Uterus (tissue), 4 donors: ENCODE results near the gene AZIN2. TPM values are rescaled to one million over a fixed set of nuclear protein-coding genes. Genes with fewer than 3 reads are reported as not detected.

ENCODE experiments used
- DNase-seq, 2 donors: peaks; one replicate each; pipeline ENCODE4 v3.0.0-alpha.2; 2019 to 2020
- H3K27ac ChIP-seq, 2 donors: fragments of 200-600 bp; sonication (generic); 1 replicate in 1 of 2; 2 replicates in 1 of 2; pipeline ENCODE4 v1.5.1; 2016 to 2018
- H3K27me3 ChIP-seq, 2 donors: fragments of 200-600 bp; sonication (generic); one replicate each; pipeline ENCODE4 v1.5.1; 2018 to 2019; ENCODE audit warnings: control low read depth in 1 of 2
- H3K36me3 ChIP-seq, 2 donors: fragments of 200-600 bp; sonication (generic); one replicate each; pipeline ENCODE4 v1.5.1; 2019; ENCODE audit warnings: control low read depth in 1 of 2
- H3K4me1 ChIP-seq, 2 donors: fragments of 200-600 bp; sonication (generic); one replicate each; pipeline ENCODE4 v1.5.1; 2018 to 2019; ENCODE audit warnings: control low read depth in 1 of 2
- H3K4me3 ChIP-seq, 2 donors: fragments of 200-600 bp; sonication (generic); 1 replicate in 1 of 2; 2 replicates in 1 of 2; pipeline ENCODE4 v1.5.1; 2018 to 2019; ENCODE audit warnings: mild to moderate bottlenecking in 1 of 2
- H3K9me3 ChIP-seq, 2 donors: fragments of 200-600 bp; sonication (generic); one replicate each; pipeline ENCODE4 v1.5.1; 2019; ENCODE audit warnings: control low read depth in 1 of 2
- CTCF ChIP-seq, 4 experiments: fragments of 200-600 bp in 2 of 4; fragments of 450-650 bp in 2 of 4; sonication (generic) in 2 of 4; IDR thresholded peaks; one replicate each; pipeline ENCODE4 v1.5.1; 2016 to 2019; ENCODE audit warnings: antibody characterized with exemption in 4 of 4, mild to moderate bottlenecking in 2 of 4, moderate library complexity in 1 of 4
- POLR2A ChIP-seq, 2 donors: fragments of 450-650 bp; IDR thresholded peaks; one replicate each; pipeline ENCODE4 v1.6.1; 2016; ENCODE audit warnings: antibody characterized with exemption in 2 of 2, mild to moderate bottlenecking in 1 of 2, moderate library complexity in 1 of 2
- intact Hi-C: fragments of 100-400 bp; cut with DNase I; formaldehyde crosslinking; loops from one replicate; pipeline ENCODE4 v1.15.1; 2023; ENCODE audit warnings: low total_unique reads
- total RNA-seq, 4 donors: library from RNA; depleted of rRNA in 3 of 4; stranded (reverse); fragments of >200 nt in 3 of 4; gene quantifications; one replicate each; pipeline versions ENCODE4 v1.1.0 to v1.2.4, GENCODE V29; 2014 to 2023
- donor health status: DM: yes; HTN: yes; CAD: no.

AZIN2 gene
- total RNA-seq, 4 donors from 2014 or later: 1.2 to 16.1 (median 6.9) TPM

GRCh38 chr1:33048426-33048825, 32.5 kb upstream of the AZIN2 start:
- Histone ChIP-seq H3K9me3 (no peaks in the 10 kb centered on the region), H3K27me3 (no peaks in the 10 kb centered on the region), H3K4me1 (no peaks in the 10 kb centered on the region), H3K36me3 (no peaks in the 10 kb centered on the region), H3K4me3 (no peak overlapping the region), H3K27ac (no peak overlapping the region)
- intact Hi-C loops: no loop called here
- TF ChIP-seq CTCF (IDR thresholded peaks at IDR 0.05) (no peak), POLR2A (IDR thresholded peaks at IDR 0.05) (no peak)
- no peak for DNase-seq

GRCh38 chr1:33049371-33049770, 31.6 kb upstream of the AZIN2 start:
- intact Hi-C loops: no loop called here
- no peaks in the 10 kb centered on the region for H3K27me3 ChIP-seq
- no peak overlapping the region for H3K4me3 ChIP-seq
- no peaks in the 10 kb centered on the region for H3K36me3 ChIP-seq
- no peak overlapping the region for H3K27ac ChIP-seq
- TF ChIP-seq CTCF (IDR thresholded peaks at IDR 0.05) (no peak), POLR2A (IDR thresholded peaks at IDR 0.05) (no peak)
- DNase-seq: no peak
- H3K9me3 ChIP-seq: no peaks in the 10 kb centered on the region
- no peaks in the 10 kb centered on the region for H3K4me1 ChIP-seq

DNA sequence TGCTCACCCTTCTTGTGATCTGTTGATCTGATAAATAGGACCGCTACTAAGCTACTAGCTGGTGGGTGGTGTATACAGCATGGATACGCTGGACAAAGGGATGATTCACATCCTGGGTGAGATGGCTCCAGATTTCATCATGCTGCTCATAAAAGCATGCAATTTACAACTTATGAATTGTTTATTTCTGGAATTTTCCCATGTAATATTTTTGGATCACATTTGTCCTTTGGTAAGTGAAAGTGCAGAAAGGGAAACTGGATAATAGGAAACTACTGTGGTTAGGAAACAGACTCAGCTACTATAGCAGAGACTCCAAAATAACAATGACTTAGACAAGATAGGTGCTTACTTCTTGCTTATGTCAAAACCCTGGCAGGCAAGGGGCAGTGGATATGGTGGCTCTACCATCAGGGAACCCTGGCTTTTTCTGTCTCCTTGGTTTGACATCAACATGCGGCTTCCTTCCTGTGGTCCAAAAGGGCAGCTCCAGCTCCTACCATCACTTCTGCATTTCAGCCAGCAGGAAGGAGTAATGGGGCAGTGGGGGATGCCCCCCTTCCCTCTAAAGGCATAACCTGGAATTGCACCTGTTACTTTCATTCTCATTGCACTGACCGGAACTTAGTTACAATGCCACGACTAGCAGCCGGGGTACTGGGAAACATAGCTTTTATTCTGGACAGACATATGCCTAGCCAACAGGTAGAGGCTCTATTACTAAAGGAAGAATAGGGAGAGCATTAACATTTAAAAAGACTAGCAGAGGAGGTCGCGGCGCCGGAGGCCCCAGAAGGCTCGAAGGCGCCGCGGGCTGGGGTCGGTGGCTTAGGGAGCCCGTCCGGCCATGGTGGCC, 30.5 kb upstream of the AZIN2 start:
- DNase-seq: no peak
- H3K4me3 ChIP-seq: no peak overlapping the region
- no peak for TF ChIP-seq CTCF (IDR thresholded peaks at IDR 0.05)
- no peak for TF ChIP-seq POLR2A (IDR thresholded peaks at IDR 0.05)
- no peaks in the 10 kb centered on the region for H3K36me3 ChIP-seq
- no peaks in the 10 kb centered on the region for H3K9me3 ChIP-seq
- H3K4me1 ChIP-seq: no peaks in the 10 kb centered on the region
- no peak overlapping the region for H3K27ac ChIP-seq
- intact Hi-C loops: no loop called here
- no peaks in the 10 kb centered on the region for H3K27me3 ChIP-seq

DNA sequence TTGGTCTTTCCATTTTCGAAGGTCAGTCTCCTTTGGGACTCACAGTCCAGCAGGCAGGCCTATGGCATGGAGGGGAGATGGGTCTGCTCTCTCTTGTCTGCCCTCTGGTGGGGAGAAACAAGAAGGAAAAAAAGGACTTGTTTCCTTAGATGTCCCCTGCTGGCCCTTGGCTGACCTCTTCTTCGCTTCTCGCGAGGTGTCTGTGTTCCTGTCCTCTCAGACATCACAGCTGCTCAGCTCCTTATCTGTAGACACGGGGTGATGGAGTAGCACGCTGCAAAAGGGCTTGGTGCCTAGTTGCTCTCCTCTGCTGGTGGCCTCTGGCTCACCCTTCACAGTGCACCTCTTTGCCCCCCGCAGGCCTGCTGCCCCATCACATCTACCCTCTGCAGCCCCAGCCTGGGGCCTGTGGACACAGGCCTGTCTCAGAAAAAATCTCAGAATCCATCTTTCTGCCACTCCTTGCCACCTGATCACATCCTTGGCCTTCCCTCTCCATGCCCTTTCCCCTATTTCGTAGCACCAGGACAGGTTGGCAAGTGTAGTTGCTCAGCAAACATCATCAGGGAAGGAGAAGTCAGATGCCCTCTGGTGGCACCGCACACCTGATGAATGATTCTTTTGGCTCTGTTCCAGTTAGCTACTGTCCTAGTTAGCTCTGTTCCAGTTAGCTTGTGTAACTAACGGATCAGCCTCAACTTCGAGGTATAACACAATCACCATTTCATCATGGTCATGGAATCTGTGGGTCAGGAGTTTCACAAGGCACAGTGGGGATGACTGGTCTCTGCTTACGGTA, 25.5 kb upstream of the AZIN2 start:
- no peaks in the 10 kb centered on the region for H3K9me3 ChIP-seq
- H3K27ac ChIP-seq: no peak overlapping the region
- TF ChIP-seq POLR2A (IDR thresholded peaks at IDR 0.05): no peak
- TF ChIP-seq CTCF (IDR thresholded peaks at IDR 0.05): peak; percentile 70 to 80 (median 72)
- no peaks in the 10 kb centered on the region for H3K4me1 ChIP-seq
- H3K4me3 ChIP-seq: no peak overlapping the region
- peak; percentile 63 to 77 for DNase-seq
- H3K27me3 ChIP-seq: no peaks in the 10 kb centered on the region
- H3K36me3 ChIP-seq: no peaks in the 10 kb centered on the region
- intact Hi-C loops: no loop called here

DNA sequence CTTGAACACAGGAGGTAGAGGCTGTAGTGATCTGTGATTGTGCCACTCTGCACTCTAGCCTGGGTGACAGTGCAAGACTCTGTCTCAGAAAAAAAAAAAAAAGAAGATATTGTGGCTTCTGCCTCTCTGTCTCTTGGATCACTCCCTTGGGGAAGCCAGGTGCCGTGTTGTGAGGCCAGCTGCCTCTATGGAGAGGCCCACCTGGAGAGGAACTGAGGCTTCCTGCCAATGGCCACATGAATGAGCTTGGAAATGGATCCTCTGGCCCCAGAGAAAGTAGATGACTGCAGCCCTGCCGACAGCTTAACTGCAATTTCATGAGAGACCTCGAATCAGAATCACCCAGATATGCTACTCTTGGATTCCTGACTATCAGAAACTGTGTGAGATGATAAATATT, 24.5 kb upstream of the AZIN2 start:
- no peaks in the 10 kb centered on the region for H3K9me3 ChIP-seq
- H3K4me3 ChIP-seq: no peak overlapping the region
- TF ChIP-seq CTCF (IDR thresholded peaks at IDR 0.05): no peak
- no peak for TF ChIP-seq POLR2A (IDR thresholded peaks at IDR 0.05)
- no peak for DNase-seq
- intact Hi-C loops: no loop called here
- no peaks in the 10 kb centered on the region for H3K27me3 ChIP-seq
- H3K27ac ChIP-seq: no peak overlapping the region
- no peaks in the 10 kb centered on the region for H3K4me1 ChIP-seq
- no peaks in the 10 kb centered on the region for H3K36me3 ChIP-seq
